Pulmonary artery endothelial cell (primary cell): ENCODE results near the gene TWF1. TPM values are rescaled to one million over a fixed set of nuclear protein-coding genes. Genes with fewer than 3 reads are reported as not detected.
"Not testable (repeated sequence)": the region's sequence is repeated elsewhere in the genome, so short reads cannot be mapped to it uniquely, and the experiment has no call there.

Source experiments
- DNase-seq: peaks from one replicate; pipeline ENCODE4 v3.0.0-alpha.2; 2011; ENCODE audit warnings: low read depth, low spot score
- total RNA-seq: library from RNA; depleted of rRNA; stranded (reverse); fragments of >200 nt; gene quantifications from 2 replicates; pipeline ENCODE4 v1.2.3, GENCODE V29; 2014

The TWF1 gene
- total RNA-seq, 1 donor from 2014 or later: 119 TPM

GRCh38 chr12:43805149-43805859 is 813 bp downstream of the TWF1 start:
- DNase-seq: no peak

DNA sequence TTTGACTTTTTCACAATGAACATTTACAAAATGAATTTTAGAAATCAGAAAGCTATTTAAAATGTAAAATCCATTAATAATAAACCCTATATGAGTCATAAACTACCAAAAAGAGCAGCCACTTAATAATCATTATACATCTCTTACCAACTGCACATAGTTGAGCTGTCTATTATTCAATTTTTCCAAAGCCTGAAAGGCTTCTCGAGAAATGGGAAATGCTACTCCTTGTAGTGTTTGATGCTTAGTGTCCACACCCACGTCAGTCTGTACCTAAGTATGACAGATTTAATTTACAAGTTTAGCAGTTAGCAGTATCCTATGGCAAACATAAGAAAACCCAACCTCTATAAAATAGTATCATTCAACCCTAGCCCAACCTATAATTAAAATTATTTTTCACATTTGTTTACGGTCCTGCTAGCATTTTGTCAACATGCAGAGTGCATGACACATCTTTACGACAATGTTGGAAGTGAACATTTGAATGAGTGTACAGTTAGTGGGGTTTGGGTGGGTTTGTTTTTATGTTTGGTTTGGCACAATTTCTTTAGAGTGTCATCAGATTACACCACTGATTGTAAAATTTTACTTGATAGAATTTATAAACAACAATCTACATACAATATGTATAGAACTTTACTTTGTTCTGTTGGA is 8.4 kb downstream of the TWF1 start:
- DNase-seq: no peak

DNA sequence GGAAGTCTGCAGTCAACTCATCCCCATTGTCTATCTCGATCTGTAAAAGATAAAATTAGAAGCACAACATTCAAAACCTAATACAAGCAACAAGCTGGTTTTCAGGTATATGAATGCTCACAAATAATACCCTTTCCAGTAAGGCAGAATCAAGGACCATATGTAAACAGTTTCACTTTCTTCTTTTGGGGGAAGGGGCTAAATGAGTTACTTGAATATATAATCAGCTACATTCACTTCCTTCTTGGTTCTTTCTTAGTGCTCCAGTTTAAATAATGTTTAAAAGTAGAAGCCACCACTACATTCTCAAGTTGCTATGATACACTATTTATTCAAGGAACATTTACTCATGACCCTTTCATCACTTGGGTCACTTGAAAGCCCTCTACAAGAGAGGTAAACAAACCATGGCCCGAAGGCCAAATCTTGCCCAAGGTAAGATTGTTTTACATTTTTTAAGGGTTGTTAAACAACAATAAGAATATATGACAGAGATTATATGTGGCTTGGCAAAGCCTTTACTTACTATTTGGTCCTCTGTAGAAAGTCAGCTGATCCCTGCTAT is 10.3 kb downstream of the TWF1 start:
- no peak for DNase-seq

GRCh38 chr12:43789941-43790340 is 16.2 kb downstream of the TWF1 start:
- no peak for DNase-seq

- no peak for DNase-seq
Measured at GRCh38 chr12:43786899-43787693, 19.0 kb downstream of the TWF1 start.

DNA sequence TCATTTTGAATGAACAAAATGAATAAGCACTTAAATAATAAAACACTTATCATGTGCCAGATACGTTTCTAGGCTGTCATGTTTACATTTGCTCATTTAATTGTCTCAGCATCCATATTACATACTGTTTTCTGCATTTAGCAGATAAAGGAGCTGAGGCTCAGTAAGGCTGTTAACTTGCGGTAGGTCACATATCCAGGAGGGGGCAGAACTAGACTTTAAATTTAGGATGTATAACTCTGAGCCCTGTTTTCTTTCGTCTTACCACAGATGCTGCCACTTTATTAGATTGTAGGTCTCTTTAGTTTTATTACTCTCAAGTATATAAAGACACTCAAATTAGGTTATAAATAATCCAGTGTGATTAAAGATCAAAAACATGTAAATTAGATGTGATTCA is 29.6 kb downstream of the TWF1 start:
- no peak for DNase-seq

GRCh38 chr12:43766291-43766690 is 39.8 kb downstream of the TWF1 start:
- no peak for DNase-seq

GRCh38 chr12:43764528-43764927 is 41.6 kb downstream of the TWF1 start:
- DNase-seq: no peak

DNA sequence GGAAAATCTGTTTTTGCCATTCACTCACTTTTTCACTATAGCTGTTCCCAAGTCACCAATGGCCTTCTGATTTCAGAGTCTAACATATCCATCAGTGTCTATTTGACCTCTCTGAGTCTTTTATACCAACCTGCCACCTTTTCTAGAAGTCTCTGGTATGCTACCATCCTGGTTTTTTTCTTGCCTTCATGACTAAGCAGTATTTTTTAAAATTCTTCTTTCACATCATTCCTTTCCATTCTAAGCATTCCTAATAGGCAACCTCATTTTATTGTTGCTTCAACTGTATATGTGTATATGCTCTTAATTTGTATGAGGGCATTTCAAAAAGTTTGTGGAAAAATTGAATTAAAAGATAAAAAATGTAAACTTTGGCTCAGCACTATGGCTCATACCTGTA is 42.3 kb downstream of the TWF1 start:
- no peak for DNase-seq

DNA sequence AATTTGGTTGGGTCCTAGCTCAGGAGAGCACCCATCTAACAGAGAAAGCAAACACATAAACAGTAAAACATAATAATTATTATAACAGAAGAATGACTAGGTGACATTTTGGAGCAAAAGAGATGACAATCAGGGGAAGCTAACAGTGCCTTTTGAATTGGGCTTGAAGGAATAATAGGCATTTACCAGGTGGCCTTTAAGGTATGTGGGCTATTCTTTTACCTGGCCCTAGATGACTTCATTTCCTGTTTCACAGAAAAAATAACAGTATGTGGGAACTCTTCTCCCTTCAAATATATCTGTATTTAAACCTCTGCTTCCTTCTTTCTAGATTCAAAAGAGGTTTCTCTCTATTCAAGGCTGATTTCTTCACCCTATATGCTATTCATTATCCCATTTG is 43.5 kb downstream of the TWF1 start:
- no peak for DNase-seq

DNA sequence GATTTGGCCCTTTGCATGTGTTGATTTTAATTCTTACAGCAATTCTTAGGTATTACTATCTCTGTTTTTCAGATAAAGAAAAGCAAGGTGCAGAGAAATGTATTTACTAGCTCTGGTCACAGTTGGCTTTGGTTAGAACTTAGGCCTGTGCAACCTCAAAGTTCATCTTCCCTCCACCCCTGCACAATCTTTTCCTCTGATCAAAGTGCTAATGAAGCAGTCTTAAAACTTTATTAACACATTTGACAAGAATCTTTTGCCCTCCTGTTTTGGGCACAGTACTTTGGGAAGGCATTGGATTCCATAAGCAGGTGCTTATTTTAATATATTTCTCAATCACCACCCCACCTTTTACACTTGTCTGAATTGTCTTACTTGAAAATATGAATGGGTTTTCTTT is 44.6 kb downstream of the TWF1 start:
- no peak for DNase-seq

GRCh38 chr12:43760396-43760795 is 45.7 kb downstream of the TWF1 start:
- no peak for DNase-seq

DNA sequence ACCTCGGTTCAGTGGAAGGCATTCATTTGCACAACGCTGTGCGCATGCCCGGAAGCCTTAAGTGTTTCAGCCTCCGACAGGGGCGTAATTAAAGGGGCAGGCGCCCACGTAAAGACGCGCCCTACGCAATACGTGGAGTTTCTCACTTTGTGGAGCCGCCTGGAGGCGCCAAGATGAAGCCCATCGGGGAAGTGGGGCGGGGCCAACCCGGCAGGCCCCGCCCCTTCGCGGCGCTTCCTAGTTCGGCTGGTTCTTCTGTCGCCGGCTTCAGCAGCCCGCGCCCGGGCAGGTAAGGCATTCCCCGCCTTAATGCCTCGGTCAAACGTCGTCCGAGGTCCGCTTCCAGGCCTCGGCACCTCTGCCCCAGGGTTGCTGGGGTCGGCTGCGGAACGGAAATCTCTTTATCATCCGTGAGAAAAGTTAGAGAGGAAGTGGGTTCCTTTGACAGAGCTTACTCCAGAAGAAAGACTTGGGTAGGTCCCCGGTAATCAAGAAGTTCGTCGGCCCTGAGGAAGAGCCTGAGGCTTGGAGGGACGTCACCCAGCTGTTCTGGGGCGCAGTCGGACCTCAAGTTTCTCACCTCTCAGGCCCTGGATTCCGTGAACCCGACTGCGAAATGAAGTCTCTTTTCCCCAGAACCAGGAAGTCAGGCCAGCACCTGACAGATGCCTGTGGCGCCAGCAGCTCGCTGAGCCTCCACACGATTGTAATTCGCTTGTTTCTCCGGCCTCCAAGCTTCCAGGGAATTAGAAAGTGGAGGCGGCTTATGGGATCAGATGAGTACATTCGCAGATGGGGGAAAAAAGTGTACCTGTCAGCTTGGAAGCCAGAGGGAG is 47.2 kb downstream of the TWF1 start, which contains the start of the genes IRAK4 and PUS7L:
Gene IRAK4, plus strand, starts transcription at position 224 of the 836 bp plus-strand sequence. CDS start 9,161 bp downstream, outside the sequence.
Gene PUS7L, minus strand, starts transcription at position 63 of the 836 bp plus-strand sequence. CDS start 3,545 bp downstream, outside the sequence.
- peak; percentile 89 for DNase-seq

- no peak for DNase-seq
Measured at GRCh38 chr12:43758247-43758727, 47.8 kb downstream of the TWF1 start.

GRCh38 chr12:43754015-43754414 is 52.1 kb downstream of the TWF1 start:
- DNase-seq: no peak

DNA sequence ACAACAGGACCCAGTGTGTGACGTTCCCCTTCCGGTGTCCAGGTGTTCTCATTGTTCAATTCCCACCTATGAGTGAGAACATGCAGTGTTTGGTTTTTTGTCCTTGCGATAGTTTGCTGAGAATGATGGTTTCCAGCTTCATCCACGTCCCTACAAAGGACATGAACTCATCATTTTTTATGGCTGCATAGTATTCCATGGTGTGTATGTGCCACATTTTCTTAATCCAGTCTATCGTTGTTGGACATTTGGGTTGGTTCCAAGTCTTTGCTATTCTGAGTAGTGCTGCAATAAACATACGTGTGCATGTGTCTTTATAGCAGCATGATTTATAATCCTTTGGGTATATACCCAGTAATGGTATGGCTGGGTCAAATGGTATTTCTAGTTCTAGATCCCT is 54.8 kb downstream of the TWF1 start:
- not testable (repeated sequence) for DNase-seq

GRCh38 chr12:43750814-43751213 is 55.3 kb downstream of the TWF1 start:
- no peak for DNase-seq

DNA sequence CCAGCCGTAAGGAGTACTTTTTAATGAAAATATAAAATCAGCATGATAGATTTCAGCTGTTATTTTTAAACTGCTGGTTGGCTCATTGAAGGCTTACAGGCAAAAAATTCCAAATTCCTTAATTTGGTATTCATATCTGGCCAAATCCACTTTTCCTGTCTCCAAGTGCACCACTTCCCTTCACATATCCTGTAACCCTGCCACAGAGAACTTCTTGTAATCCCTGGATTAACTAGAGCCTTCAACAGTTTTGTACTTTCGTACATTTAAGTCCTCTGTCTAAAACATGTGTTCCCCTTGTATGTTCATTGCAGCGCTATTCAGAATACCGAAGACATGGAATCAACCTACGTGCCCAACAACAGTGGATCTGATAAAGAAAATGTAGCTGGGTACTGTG is 57.1 kb downstream of the TWF1 start:
- no peak for DNase-seq

DNA sequence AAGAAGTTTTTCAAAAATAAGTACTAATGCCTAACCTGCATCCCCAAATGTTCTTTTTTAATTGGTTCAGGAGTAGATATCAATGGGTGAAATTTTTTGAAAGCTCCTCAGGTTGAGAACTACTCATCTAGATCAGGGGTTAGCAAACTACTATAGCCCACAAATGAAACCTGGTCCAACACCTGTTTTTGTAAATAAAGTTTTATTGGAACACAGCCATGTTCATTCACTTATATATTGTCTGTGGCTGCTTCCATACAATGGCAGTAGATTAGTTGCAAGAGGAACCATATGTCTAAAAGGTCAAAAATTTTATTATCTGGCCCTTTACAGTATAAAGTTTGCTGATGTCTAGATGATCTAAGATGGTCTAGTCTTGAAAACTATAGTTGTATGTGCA is 61.3 kb downstream of the TWF1 start:
- DNase-seq: no peak
